ENCODE data around the gene SECISBP2L. TPM values are rescaled to one million over a fixed set of nuclear protein-coding genes. Genes with fewer than 3 reads are reported as not detected.

Gene SECISBP2L
- polyA plus RNA-seq, 1 donor: 33.5 TPM

DNA sequence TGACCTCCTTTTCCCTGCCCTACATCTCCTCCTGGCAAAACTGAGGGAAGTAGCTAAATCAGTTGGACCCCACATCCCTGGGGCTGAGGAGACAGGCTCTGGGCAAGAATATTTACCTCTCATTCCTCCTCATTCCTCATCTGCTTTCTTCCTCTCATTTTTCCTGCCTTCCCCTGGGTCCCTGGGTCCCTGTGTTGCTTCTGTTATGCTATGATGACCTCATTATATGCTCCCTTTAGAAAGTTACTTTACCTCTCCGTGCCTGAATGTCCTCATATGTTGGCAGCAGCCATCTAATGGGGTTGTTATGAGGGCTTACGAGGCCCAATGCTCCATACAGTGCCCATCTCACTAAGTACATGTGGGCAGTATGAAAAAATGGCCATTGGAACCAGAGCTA is 81.3 kb downstream of the SECISBP2L start:
- Histone ChIP-seq H3K4me1 (ENCODE audit: control insufficient read depth, insufficient read depth, low read length) (peaks cover 13% of the 10 kb centered on the region), H3K27ac (ENCODE audit: low read length) (no peak overlapping the region), H3K4me3 (ENCODE audit: low read length) (no peak overlapping the region), H3K9me3 (ENCODE audit: control insufficient read depth, low read depth, low read length) (no peaks in the 10 kb centered on the region), H3K27me3 (ENCODE audit: control insufficient read depth, insufficient read depth, low read length) (peaks cover 45% of the 10 kb centered on the region), H3K36me3 (ENCODE audit: control insufficient read depth, insufficient read depth, low read length) (no peaks in the 10 kb centered on the region)
- no peak for DNase-seq
- WGBS (ENCODE audit: insufficient coverage, low lambda C conversion rate): no CpG with 5 or more reads among the region's 2 CpGs

DNA sequence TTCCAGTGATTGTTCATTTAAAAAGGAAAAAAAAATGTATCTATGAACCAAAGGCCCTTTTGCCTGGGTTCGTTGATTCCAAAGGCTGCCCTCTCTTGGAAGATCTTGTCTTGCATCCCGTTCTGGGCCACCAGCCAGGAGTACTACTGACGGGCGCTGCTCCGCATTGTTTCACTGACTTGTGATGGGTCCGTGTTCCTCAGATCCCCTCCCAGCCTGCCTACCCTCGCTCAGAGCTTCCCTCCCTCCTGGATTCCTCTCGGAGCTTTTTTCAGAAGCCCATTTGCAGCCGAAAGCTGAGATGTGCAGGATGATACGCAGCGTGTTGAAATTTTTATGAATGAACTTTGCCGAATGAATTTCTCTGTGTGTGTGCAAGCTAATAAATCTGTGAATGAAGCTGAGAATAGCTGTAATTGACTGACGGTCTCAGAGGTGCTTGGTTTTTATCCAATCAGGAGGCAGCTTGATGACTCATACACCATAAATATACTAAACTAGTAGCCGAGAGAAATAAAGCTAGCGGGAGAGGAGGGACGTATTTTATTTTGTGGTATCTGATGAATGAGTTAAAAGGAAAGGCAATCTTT is 82.6 kb downstream of the SECISBP2L start, which contains the start of gene SHC4:
Gene SHC4 (minus strand): TSS at position 396 of the 590 bp plus-strand sequence. CDS start 904 bp downstream, outside the sequence.
- Histone ChIP-seq H3K4me1 (ENCODE audit: control insufficient read depth, insufficient read depth, low read length) (peaks cover 13% of the 10 kb centered on the region), H3K4me3 (ENCODE audit: low read length) (peak within 1 kb of the TSS; percentile 36), H3K27me3 (ENCODE audit: control insufficient read depth, insufficient read depth, low read length) (peaks cover 45% of the 10 kb centered on the region), H3K36me3 (ENCODE audit: control insufficient read depth, insufficient read depth, low read length) (no peaks in the 10 kb centered on the region), H3K9me3 (ENCODE audit: control insufficient read depth, low read depth, low read length) (no peaks in the 10 kb centered on the region), H3K27ac (ENCODE audit: low read length) (no peak within 1 kb of the TSS)
- 20% methylated on average over 1 of the region's 16 CpGs for WGBS (ENCODE audit: insufficient coverage, low lambda C conversion rate)
- peak; percentile 34 to 72 for DNase-seq

GRCh38 chr15:48962662-48963523 is 83.4 kb downstream of the SECISBP2L start:
- DNase-seq: peak in 1 of 2 donors; percentile 20
- peak overlapping the region; percentile 36 for H3K4me3 ChIP-seq (ENCODE audit: low read length)

DNA sequence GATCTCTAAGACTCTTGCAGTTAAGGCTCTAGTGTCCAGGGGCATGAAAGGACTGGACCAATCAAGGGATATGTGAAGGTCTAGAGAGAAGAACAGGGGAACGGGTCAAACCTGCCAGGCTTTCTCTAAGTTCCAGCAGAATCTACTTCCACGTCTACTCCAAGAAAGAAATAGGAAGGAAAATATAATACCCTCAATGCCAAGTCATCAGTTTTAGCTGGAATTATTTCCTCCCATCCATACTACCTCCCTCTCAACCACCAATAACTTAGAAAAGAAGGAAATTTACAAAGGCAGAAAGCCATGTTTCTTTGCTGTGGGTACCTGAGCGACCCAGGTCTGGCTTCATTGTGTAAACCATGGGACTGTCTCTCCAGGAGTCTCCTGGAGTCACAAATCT is 90.3 kb downstream of the SECISBP2L start:
- DNase-seq: no peak
- no peak overlapping the region for H3K27ac ChIP-seq (ENCODE audit: low read length)
- H3K4me1 ChIP-seq (ENCODE audit: control insufficient read depth, insufficient read depth, low read length): no peaks in the 10 kb centered on the region
- H3K4me3 ChIP-seq (ENCODE audit: low read length): no peak overlapping the region
- no CpG with 5 or more reads among the region's 3 CpGs for WGBS (ENCODE audit: insufficient coverage, low lambda C conversion rate)
- H3K9me3 ChIP-seq (ENCODE audit: control insufficient read depth, low read depth, low read length): no peaks in the 10 kb centered on the region
- peaks cover 7% of the 10 kb centered on the region for H3K27me3 ChIP-seq (ENCODE audit: control insufficient read depth, insufficient read depth, low read length)
- no peaks in the 10 kb centered on the region for H3K36me3 ChIP-seq (ENCODE audit: control insufficient read depth, insufficient read depth, low read length)

More at GRCh38 chr15:48962662-48963523, 83.4 kb downstream of the SECISBP2L start:
- Histone ChIP-seq H3K36me3 (ENCODE audit: control insufficient read depth, insufficient read depth, low read length) (no peaks in the 10 kb centered on the region), H3K27me3 (ENCODE audit: control insufficient read depth, insufficient read depth, low read length) (peaks cover 50% of the 10 kb centered on the region), H3K9me3 (ENCODE audit: control insufficient read depth, low read depth, low read length) (no peaks in the 10 kb centered on the region), H3K4me1 (ENCODE audit: control insufficient read depth, insufficient read depth, low read length) (peaks cover 13% of the 10 kb centered on the region), H3K27ac (ENCODE audit: low read length) (no peak overlapping the region)
- WGBS (ENCODE audit: insufficient coverage, low lambda C conversion rate): no CpG with 5 or more reads among the region's 54 CpGs

DNA sequence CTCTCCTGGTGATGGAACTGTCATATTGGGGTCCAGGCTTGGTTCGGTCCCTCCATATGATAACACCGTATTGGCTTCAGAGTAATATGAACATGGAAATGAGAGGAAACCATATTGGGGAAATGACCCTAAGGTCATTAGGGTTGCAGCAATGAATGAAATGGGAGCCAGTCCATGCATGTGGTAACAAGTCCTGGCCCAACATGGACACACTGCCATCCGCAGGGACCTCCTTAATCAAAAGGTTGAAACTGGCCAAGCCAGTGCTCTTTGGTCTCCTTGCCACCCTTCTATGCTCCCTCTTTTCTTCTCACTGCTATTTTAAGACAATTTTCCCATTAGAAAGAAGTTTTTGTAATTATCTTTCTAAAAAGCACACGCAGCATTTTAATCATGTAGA is 90.9 kb downstream of the SECISBP2L start:
- WGBS (ENCODE audit: insufficient coverage, low lambda C conversion rate): 80% methylated on average over 1 of the region's 4 CpGs

DNA sequence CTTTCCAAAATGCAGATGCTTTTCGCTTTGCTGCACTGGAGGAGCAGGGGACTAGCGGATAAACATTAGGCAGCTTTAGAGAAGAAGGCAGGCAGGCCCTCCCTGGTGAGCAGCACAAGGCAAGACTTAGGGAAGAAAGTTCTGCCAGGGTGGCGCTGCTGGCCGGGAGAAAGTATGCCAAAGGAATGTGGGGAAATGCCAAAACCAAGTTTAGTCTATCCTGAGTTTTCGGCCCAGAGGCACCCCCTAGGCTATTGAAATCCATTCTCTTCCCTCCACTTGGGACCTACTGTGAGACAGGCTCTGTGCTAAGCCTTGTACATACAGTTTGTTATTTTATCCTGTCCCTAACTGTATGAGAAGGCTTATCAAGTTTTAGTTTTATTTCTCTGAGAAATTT is 91.7 kb downstream of the SECISBP2L start:
- no CpG with 5 or more reads among the region's 5 CpGs for WGBS (ENCODE audit: insufficient coverage, low lambda C conversion rate)
- H3K27ac ChIP-seq (ENCODE audit: low read length): no peak overlapping the region
- no peaks in the 10 kb centered on the region for H3K9me3 ChIP-seq (ENCODE audit: control insufficient read depth, low read depth, low read length)
- H3K36me3 ChIP-seq (ENCODE audit: control insufficient read depth, insufficient read depth, low read length): no peaks in the 10 kb centered on the region
- H3K4me1 ChIP-seq (ENCODE audit: control insufficient read depth, insufficient read depth, low read length): no peaks in the 10 kb centered on the region
- no peak for DNase-seq
- no peak overlapping the region for H3K4me3 ChIP-seq (ENCODE audit: low read length)
- peaks cover 7% of the 10 kb centered on the region for H3K27me3 ChIP-seq (ENCODE audit: control insufficient read depth, insufficient read depth, low read length)

More for the DNA sequence above, 90.9 kb downstream of the SECISBP2L start:
- Histone ChIP-seq H3K27me3 (ENCODE audit: control insufficient read depth, insufficient read depth, low read length) (peaks cover 7% of the 10 kb centered on the region), H3K36me3 (ENCODE audit: control insufficient read depth, insufficient read depth, low read length) (no peaks in the 10 kb centered on the region), H3K9me3 (ENCODE audit: control insufficient read depth, low read depth, low read length) (no peaks in the 10 kb centered on the region), H3K4me1 (ENCODE audit: control insufficient read depth, insufficient read depth, low read length) (no peaks in the 10 kb centered on the region), H3K27ac (ENCODE audit: low read length) (no peak overlapping the region), H3K4me3 (ENCODE audit: low read length) (no peak overlapping the region)
- no peak for DNase-seq

GRCh38 chr15:48946840-48947187 is 99.4 kb downstream of the SECISBP2L start:
- no peak for DNase-seq
- H3K9me3 ChIP-seq (ENCODE audit: control insufficient read depth, low read depth, low read length): no peaks in the 10 kb centered on the region
- no peak overlapping the region for H3K4me3 ChIP-seq (ENCODE audit: low read length)
- no peaks in the 10 kb centered on the region for H3K4me1 ChIP-seq (ENCODE audit: control insufficient read depth, insufficient read depth, low read length)
- H3K27ac ChIP-seq (ENCODE audit: low read length): no peak overlapping the region
- WGBS (ENCODE audit: insufficient coverage, low lambda C conversion rate): no CpG with 5 or more reads among the region's 1 CpG
- H3K27me3 ChIP-seq (ENCODE audit: control insufficient read depth, insufficient read depth, low read length): no peaks in the 10 kb centered on the region
- H3K36me3 ChIP-seq (ENCODE audit: control insufficient read depth, insufficient read depth, low read length): no peaks in the 10 kb centered on the region

DNA sequence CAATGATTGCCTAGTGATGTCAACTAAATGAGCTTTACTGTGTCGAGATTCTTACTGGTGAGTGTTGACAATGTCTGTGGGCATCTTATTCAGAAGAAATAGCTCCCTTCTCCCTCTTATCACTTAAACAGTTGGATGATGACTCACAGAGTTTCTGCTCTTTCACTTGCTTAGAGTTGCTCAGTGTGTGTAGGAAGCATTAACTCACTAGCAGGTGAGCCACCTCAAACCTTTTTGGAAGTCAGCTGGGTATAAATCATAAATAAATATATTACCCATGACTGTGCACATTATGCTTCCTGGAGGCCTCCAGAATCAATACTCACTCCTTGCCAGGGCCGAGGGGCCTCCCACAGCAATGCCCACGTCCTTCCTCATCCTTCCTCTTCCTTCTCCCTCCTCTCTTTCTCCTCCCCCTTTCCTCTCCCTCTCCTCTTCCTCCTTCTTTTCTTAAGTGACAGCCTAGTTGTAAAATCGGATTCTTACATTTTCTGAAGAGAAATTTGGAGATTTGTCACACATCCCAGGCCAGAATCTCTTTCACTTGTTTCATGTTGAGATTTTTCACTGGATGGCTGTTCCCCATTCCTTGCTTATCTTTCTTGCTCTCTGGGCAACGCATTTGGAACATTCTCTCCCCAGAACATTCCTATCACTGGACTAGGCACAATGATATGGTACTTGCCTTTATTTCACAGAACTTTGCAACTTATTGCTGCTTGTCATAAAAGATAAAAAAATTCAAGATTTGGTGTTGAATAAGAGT is 100.0 kb downstream of the SECISBP2L start:
- 60% methylated on average over 1 of the region's 5 CpGs for WGBS (ENCODE audit: insufficient coverage, low lambda C conversion rate)
- H3K36me3 ChIP-seq (ENCODE audit: control insufficient read depth, insufficient read depth, low read length): no peaks in the 10 kb centered on the region
- H3K4me3 ChIP-seq (ENCODE audit: low read length): no peak overlapping the region
- no peak overlapping the region for H3K27ac ChIP-seq (ENCODE audit: low read length)
- DNase-seq: no peak
- H3K9me3 ChIP-seq (ENCODE audit: control insufficient read depth, low read depth, low read length): no peaks in the 10 kb centered on the region
- no peaks in the 10 kb centered on the region for H3K4me1 ChIP-seq (ENCODE audit: control insufficient read depth, insufficient read depth, low read length)
- no peaks in the 10 kb centered on the region for H3K27me3 ChIP-seq (ENCODE audit: control insufficient read depth, insufficient read depth, low read length)

DNA sequence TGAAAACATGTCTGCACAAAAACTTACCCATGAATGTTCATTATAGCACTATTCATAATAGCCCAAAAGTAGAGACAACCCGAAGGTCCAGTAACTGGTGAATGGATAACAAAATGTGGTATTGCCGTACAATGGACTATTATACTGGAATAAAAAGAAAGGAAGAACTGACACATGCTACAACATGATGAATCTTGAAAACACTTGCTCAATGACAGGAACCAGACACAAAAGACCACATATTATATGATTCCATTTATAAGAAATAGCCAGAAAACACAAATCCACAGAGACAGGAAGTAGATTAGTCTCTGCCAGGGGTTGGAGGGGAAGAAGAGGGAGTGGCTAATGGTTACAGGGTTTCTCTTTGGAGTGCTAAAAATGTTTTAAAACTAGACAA is 100.9 kb downstream of the SECISBP2L start:
- Histone ChIP-seq H3K27me3 (ENCODE audit: control insufficient read depth, insufficient read depth, low read length) (no peaks in the 10 kb centered on the region), H3K36me3 (ENCODE audit: control insufficient read depth, insufficient read depth, low read length) (no peaks in the 10 kb centered on the region), H3K9me3 (ENCODE audit: control insufficient read depth, low read depth, low read length) (no peaks in the 10 kb centered on the region), H3K27ac (ENCODE audit: low read length) (no peak overlapping the region), H3K4me1 (ENCODE audit: control insufficient read depth, insufficient read depth, low read length) (no peaks in the 10 kb centered on the region), H3K4me3 (ENCODE audit: low read length) (no peak overlapping the region)
- WGBS (ENCODE audit: insufficient coverage, low lambda C conversion rate): 90% methylated on average over 2 of the region's 2 CpGs
- DNase-seq: no peak

GRCh38 chr15:48941904-48942303 is 104.3 kb downstream of the SECISBP2L start:
- no peak for DNase-seq
- Histone ChIP-seq H3K27ac (ENCODE audit: low read length) (no peak overlapping the region), H3K36me3 (ENCODE audit: control insufficient read depth, insufficient read depth, low read length) (no peaks in the 10 kb centered on the region), H3K4me3 (ENCODE audit: low read length) (no peak overlapping the region), H3K9me3 (ENCODE audit: control insufficient read depth, low read depth, low read length) (no peaks in the 10 kb centered on the region), H3K4me1 (ENCODE audit: control insufficient read depth, insufficient read depth, low read length) (no peaks in the 10 kb centered on the region), H3K27me3 (ENCODE audit: control insufficient read depth, insufficient read depth, low read length) (no peaks in the 10 kb centered on the region)
- WGBS (ENCODE audit: insufficient coverage, low lambda C conversion rate): 83% methylated on average over 1 of the region's 5 CpGs
